GM23338 (cell line): ENCODE data around the gene NHLH2. TPM values are rescaled to one million over a fixed set of nuclear protein-coding genes. Genes with fewer than 3 reads are reported as not detected.

Experiments
- ATAC-seq: fragments of 200-7000 bp; cut with Tn5 transposase; 3 replicates; pipeline ENCODE4 v1.9.1; 2020
- DNase-seq: peaks from one replicate; pipeline ENCODE4 v3.0.0-alpha.2; 2015; ENCODE audit warnings: low spot score
- H2AFZ ChIP-seq: fragments of 200-600 bp; sonication (generic); 2 replicates; pipeline ENCODE4 v1.8.0; 2016; ENCODE audit warnings: antibody characterized with exemption, mild to moderate bottlenecking, moderate library complexity
- H3F3A ChIP-seq: fragments of 200-600 bp; sonication (generic); replicated peaks from 2 replicates; pipeline ENCODE4 v1.8.0; 2017; ENCODE audit warnings: antibody characterized with exemption, mixed run types, low read depth
- H3K27ac ChIP-seq: fragments of 200-600 bp; sonication (generic); 2 replicates; pipeline ENCODE4 v1.6.1; 2016; ENCODE audit warnings: low read depth
- H3K27me3 ChIP-seq: fragments of 200-600 bp; sonication (generic); 2 replicates; pipeline ENCODE4 v1.8.0; 2016; ENCODE audit warnings: mild to moderate bottlenecking, mixed run types, moderate library complexity; ENCODE audit not compliant: insufficient read depth
- H3K36me3 ChIP-seq: fragments of 200-600 bp; sonication (generic); 2 replicates; pipeline ENCODE4 v1.8.0; 2016; ENCODE audit warnings: mild to moderate bottlenecking; ENCODE audit not compliant: insufficient read depth
- H3K4me1 ChIP-seq: fragments of 200-600 bp; sonication (generic); 2 replicates; pipeline ENCODE4 v1.8.0; 2016; ENCODE audit warnings: mild to moderate bottlenecking, moderate library complexity; ENCODE audit not compliant: insufficient read depth
- H3K4me2 ChIP-seq: fragments of 200-600 bp; sonication (generic); 2 replicates; pipeline ENCODE4 v1.7.1; 2017; ENCODE audit warnings: mixed run types
- H3K4me3 ChIP-seq: fragments of 200-600 bp; sonication (generic); 2 replicates; pipeline ENCODE4 v1.6.1; 2016; ENCODE audit warnings: mixed run types
- H3K79me2 ChIP-seq: fragments of 200-600 bp; sonication (generic); replicated peaks from 2 replicates; pipeline ENCODE4 v1.8.0; 2017; ENCODE audit warnings: mild to moderate bottlenecking; ENCODE audit not compliant: insufficient read depth
- H3K9me2 ChIP-seq: fragments of 200-600 bp; sonication (generic); 2 replicates; pipeline ENCODE4 v1.8.0; 2017; ENCODE audit not compliant: insufficient read depth
- H4K20me1 ChIP-seq: fragments of 200-600 bp; sonication (generic); replicated peaks from 2 replicates; pipeline ENCODE4 v1.8.0; 2017; ENCODE audit warnings: mild to moderate bottlenecking; ENCODE audit not compliant: insufficient read depth
- H3K27ac Mint-ChIP-seq: 2 replicates; pipeline ENCODE4 v1.8.0; 2020; ENCODE audit warnings: inconsistent platforms, mild to moderate bottlenecking, moderate library complexity, mixed read lengths
- H3K27me3 Mint-ChIP-seq: 3 replicates; pipeline ENCODE4 v1.8.0; 2022; ENCODE audit warnings: low read depth, mild to moderate bottlenecking, moderate library complexity, mixed read lengths, inconsistent platforms; ENCODE audit not compliant: insufficient read depth, poor library complexity
- H3K36me3 Mint-ChIP-seq: 3 replicates; pipeline ENCODE4 v1.8.0; 2021; ENCODE audit warnings: low read depth, mild to moderate bottlenecking, inconsistent platforms, moderate library complexity, mixed read lengths
- H3K4me1 Mint-ChIP-seq: 3 replicates; pipeline ENCODE4 v1.8.0; 2020; ENCODE audit warnings: mild to moderate bottlenecking, inconsistent platforms, mixed read lengths
- H3K4me3 Mint-ChIP-seq: 3 replicates; pipeline ENCODE4 v1.8.0; 2021; ENCODE audit warnings: moderate library complexity, mild to moderate bottlenecking, inconsistent platforms, mixed read lengths
- H3K9me3 Mint-ChIP-seq: 3 replicates; pipeline ENCODE4 v1.8.0; 2020; ENCODE audit warnings: moderate library complexity, mild to moderate bottlenecking, inconsistent platforms, mixed read lengths
- ZNF114 ChIP-seq: fragments of 250-450 bp; sonication (Bioruptor Pico); IDR thresholded peaks from 2 replicates; pipeline ENCODE4 v1.5.0; 2020; ENCODE audit warnings: mild to moderate bottlenecking, moderate library complexity
- ZNF331 ChIP-seq: fragments of 250-450 bp; sonication (Bioruptor Pico); IDR thresholded peaks from 2 replicates; pipeline ENCODE4 v1.5.0; 2020; ENCODE audit warnings: low read depth, mild to moderate bottlenecking, moderate library complexity
- polyA plus RNA-seq: library from polyadenylated mRNA; unstranded; fragments of >200 nt; fragmentation: Nextera tagmentation; extraction: Ambion mirVana; gene quantifications from 2 replicates; pipeline ENCODE4 v1.2.1, GENCODE V29; 2016
- total RNA-seq: library from RNA; depleted of rRNA; stranded (reverse); fragments of >200 nt; shearing (Covaris generic); gene quantifications from 2 replicates; pipeline ENCODE4 v1.2.3, GENCODE V29; 2014
- TF ChIP-seq, protein P1 (sequence below): IDR thresholded peaks from 2 replicates; pipeline ENCODE4 v1.6.1; 2016; ENCODE audit warnings: antibody characterized with exemption
- TF ChIP-seq, protein P2 (sequence below): fragments of 250-450 bp; sonication (Bioruptor Pico); IDR thresholded peaks from 2 replicates; pipeline ENCODE4 v1.5.0; 2020; ENCODE audit warnings: mild to moderate bottlenecking, moderate library complexity
- TF ChIP-seq, protein P3 (sequence below), 2 experiments: fragments of 200-600 bp in 1 of 2; sonication (generic) in 1 of 2; conservative IDR thresholded peaks; 2 replicates each; pipeline versions ENCODE4 v1.5.1 to v1.6.1; 2016 to 2017; ENCODE audit warnings: antibody characterized with exemption in 2 of 2, low read depth in 2 of 2, mild to moderate bottlenecking in 2 of 2, moderate library complexity in 1 of 2

The NHLH2 gene
- total and polyA plus RNA-seq, 2 experiments from 2014 or later: 1.7 to 1.9 TPM

DNA sequence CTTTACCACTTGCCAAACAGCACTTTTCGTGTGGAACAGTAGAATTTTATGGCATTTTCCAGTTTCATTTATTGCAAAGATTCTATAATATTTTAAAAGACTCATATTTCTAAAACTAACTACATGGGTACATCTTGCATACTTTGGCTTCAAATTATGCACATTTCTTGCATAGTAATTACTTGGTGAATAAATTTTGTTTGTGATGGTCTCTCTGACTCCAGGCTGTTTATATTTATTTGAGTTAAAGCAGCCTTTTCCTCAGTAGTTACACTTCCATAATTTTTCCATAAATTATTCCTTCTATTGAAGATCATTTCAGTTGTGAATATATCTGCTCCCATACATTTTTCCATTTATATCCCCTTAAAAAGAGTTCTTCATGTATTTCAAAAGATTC, 6.9 kb upstream of the NHLH2 start:
- no peaks in the 10 kb centered on the region for H3K36me3 Mint-ChIP-seq
- Histone ChIP-seq H3F3A (no peaks in the 10 kb centered on the region), H3K4me2 (no peak overlapping the region), H3K36me3 (no peaks in the 10 kb centered on the region), H3K4me1 (0 out of 2 replicates have a peak, but pooled peaks cover 10% of the 10 kb centered on the region), H3K4me3 (no peak overlapping the region), H3K27ac (no peak overlapping the region), H3K9me2 (no peaks in the 10 kb centered on the region), H2AFZ (no peak overlapping the region), H4K20me1 (no peaks in the 10 kb centered on the region), H3K27me3 (no peaks in the 10 kb centered on the region), H3K79me2 (no peaks in the 10 kb centered on the region)
- peaks cover 5% of the 10 kb centered on the region; the same call in 2 of the 3 replicates for H3K4me1 Mint-ChIP-seq
- H3K4me3 Mint-ChIP-seq: no peak overlapping the region
- TF ChIP-seq, protein P1, sequence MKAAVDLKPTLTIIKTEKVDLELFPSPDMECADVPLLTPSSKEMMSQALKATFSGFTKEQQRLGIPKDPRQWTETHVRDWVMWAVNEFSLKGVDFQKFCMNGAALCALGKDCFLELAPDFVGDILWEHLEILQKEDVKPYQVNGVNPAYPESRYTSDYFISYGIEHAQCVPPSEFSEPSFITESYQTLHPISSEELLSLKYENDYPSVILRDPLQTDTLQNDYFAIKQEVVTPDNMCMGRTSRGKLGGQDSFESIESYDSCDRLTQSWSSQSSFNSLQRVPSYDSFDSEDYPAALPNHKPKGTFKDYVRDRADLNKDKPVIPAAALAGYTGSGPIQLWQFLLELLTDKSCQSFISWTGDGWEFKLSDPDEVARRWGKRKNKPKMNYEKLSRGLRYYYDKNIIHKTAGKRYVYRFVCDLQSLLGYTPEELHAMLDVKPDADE: no peak
- TF ChIP-seq, protein P2, sequence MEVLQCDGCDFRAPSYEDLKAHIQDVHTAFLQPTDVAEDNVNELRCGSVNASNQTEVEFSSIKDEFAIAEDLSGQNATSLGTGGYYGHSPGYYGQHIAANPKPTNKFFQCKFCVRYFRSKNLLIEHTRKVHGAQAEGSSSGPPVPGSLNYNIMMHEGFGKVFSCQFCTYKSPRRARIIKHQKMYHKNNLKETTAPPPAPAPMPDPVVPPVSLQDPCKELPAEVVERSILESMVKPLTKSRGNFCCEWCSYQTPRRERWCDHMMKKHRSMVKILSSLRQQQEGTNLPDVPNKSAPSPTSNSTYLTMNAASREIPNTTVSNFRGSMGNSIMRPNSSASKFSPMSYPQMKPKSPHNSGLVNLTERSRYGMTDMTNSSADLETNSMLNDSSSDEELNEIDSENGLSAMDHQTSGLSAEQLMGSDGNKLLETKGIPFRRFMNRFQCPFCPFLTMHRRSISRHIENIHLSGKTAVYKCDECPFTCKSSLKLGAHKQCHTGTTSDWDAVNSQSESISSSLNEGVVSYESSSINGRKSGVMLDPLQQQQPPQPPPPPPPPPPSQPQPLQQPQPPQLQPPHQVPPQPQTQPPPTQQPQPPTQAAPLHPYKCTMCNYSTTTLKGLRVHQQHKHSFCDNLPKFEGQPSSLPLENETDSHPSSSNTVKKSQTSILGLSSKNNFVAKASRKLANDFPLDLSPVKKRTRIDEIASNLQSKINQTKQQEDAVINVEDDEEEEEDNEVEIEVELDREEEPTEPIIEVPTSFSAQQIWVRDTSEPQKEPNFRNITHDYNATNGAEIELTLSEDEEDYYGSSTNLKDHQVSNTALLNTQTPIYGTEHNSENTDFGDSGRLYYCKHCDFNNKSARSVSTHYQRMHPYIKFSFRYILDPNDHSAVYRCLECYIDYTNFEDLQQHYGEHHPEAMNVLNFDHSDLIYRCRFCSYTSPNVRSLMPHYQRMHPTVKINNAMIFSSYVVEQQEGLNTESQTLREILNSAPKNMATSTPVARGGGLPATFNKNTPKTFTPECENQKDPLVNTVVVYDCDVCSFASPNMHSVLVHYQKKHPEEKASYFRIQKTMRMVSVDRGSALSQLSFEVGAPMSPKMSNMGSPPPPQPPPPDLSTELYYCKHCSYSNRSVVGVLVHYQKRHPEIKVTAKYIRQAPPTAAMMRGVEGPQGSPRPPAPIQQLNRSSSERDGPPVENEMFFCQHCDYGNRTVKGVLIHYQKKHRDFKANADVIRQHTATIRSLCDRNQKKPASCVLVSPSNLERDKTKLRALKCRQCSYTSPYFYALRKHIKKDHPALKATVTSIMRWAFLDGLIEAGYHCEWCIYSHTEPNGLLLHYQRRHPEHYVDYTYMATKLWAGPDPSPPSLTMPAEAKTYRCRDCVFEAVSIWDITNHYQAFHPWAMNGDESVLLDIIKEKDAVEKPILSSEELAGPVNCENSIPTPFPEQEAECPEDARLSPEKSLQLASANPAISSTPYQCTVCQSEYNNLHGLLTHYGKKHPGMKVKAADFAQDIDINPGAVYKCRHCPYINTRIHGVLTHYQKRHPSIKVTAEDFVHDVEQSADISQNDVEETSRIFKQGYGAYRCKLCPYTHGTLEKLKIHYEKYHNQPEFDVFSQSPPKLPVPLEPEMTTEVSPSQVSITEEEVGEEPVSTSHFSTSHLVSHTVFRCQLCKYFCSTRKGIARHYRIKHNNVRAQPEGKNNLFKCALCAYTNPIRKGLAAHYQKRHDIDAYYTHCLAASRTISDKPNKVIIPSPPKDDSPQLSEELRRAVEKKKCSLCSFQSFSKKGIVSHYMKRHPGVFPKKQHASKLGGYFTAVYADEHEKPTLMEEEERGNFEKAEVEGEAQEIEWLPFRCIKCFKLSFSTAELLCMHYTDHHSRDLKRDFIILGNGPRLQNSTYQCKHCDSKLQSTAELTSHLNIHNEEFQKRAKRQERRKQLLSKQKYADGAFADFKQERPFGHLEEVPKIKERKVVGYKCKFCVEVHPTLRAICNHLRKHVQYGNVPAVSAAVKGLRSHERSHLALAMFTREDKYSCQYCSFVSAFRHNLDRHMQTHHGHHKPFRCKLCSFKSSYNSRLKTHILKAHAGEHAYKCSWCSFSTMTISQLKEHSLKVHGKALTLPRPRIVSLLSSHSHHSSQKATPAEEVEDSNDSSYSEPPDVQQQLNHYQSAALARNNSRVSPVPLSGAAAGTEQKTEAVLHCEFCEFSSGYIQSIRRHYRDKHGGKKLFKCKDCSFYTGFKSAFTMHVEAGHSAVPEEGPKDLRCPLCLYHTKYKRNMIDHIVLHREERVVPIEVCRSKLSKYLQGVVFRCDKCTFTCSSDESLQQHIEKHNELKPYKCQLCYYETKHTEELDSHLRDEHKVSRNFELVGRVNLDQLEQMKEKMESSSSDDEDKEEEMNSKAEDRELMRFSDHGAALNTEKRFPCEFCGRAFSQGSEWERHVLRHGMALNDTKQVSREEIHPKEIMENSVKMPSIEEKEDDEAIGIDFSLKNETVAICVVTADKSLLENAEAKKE (CRISPR knock-in tag): no peak
- TF ChIP-seq ZNF114 (CRISPR knock-in tag) (no peak), ZNF331 (no peak)
- TF ChIP-seq, protein P3, sequence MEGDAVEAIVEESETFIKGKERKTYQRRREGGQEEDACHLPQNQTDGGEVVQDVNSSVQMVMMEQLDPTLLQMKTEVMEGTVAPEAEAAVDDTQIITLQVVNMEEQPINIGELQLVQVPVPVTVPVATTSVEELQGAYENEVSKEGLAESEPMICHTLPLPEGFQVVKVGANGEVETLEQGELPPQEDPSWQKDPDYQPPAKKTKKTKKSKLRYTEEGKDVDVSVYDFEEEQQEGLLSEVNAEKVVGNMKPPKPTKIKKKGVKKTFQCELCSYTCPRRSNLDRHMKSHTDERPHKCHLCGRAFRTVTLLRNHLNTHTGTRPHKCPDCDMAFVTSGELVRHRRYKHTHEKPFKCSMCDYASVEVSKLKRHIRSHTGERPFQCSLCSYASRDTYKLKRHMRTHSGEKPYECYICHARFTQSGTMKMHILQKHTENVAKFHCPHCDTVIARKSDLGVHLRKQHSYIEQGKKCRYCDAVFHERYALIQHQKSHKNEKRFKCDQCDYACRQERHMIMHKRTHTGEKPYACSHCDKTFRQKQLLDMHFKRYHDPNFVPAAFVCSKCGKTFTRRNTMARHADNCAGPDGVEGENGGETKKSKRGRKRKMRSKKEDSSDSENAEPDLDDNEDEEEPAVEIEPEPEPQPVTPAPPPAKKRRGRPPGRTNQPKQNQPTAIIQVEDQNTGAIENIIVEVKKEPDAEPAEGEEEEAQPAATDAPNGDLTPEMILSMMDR (conservative IDR thresholded peaks at IDR 0.05; ENCODE audit: low read depth in 2 of 2): no peak
- DNase-seq: no peak
- ATAC-seq: no peak
- no peak overlapping the region for H3K27ac Mint-ChIP-seq
- no peaks in the 10 kb centered on the region for H3K27me3 Mint-ChIP-seq
- no peaks in the 10 kb centered on the region for H3K9me3 Mint-ChIP-seq
